Mucosa of stomach (tissue), 1 donor: ENCODE data around the gene EVPLL.
"Not testable (repeated sequence)": the region's sequence is repeated elsewhere in the genome, so short reads cannot be mapped to it uniquely, and the experiment has no call there.

Source experiments
- H3K27me3 ChIP-seq: one replicate; pipeline ENCODE4 v1.7.0; 2013; ENCODE audit warnings: mild to moderate bottlenecking, low read length; ENCODE audit not compliant: control insufficient read depth, insufficient read depth
- H3K36me3 ChIP-seq: one replicate; pipeline ENCODE4 v1.7.0; 2013; ENCODE audit warnings: low read length; ENCODE audit not compliant: control insufficient read depth, insufficient read depth
- H3K4me1 ChIP-seq: one replicate; pipeline ENCODE4 v1.7.0; 2013; ENCODE audit warnings: mild to moderate bottlenecking, low read length; ENCODE audit not compliant: control insufficient read depth, insufficient read depth
- H3K4me3 ChIP-seq: one replicate; pipeline ENCODE4 v1.7.0; 2013; ENCODE audit warnings: low read length
- H3K9ac ChIP-seq: one replicate; pipeline ENCODE4 v1.7.0; 2013; ENCODE audit warnings: mild to moderate bottlenecking, low read length, moderate library complexity
- H3K9me3 ChIP-seq: one replicate; pipeline ENCODE4 v1.7.0; 2013; ENCODE audit warnings: mild to moderate bottlenecking, low read length, moderate library complexity; ENCODE audit not compliant: control insufficient read depth
- donor health status: Pancreatic carcinoma.

The EVPLL gene

GRCh38 chr17:18381158-18381952 is 3.8 kb downstream of the EVPLL start:
- Histone ChIP-seq H3K4me1 (peaks cover 34% of the 10 kb centered on the region), H3K4me3 (no peak overlapping the region), H3K9ac (no peak overlapping the region), H3K36me3 (no peaks in the 10 kb centered on the region), H3K9me3 (no peaks in the 10 kb centered on the region), H3K27me3 (peaks cover 8% of the 10 kb centered on the region)

GRCh38 chr17:18381953-18382245 is 4.3 kb downstream of the EVPLL start:
- peaks cover 33% of the 10 kb centered on the region for H3K4me1 ChIP-seq
- no peaks in the 10 kb centered on the region for H3K9me3 ChIP-seq
- H3K36me3 ChIP-seq = no peaks in the 10 kb centered on the region
- no peak overlapping the region for H3K9ac ChIP-seq
- no peak overlapping the region for H3K4me3 ChIP-seq
- peaks cover 8% of the 10 kb centered on the region for H3K27me3 ChIP-seq

GRCh38 chr17:18382441-18383078 is 5.0 kb downstream of the EVPLL start:
- Histone ChIP-seq H3K9me3 (no peaks in the 10 kb centered on the region), H3K4me1 (peaks cover 27% of the 10 kb centered on the region), H3K27me3 (peaks cover 8% of the 10 kb centered on the region), H3K9ac (no peak overlapping the region), H3K4me3 (no peak overlapping the region), H3K36me3 (no peaks in the 10 kb centered on the region)

GRCh38 chr17:18383079-18383481 is 5.5 kb downstream of the EVPLL start:
- not testable (repeated sequence) for H3K9ac ChIP-seq, H3K4me3 ChIP-seq, H3K9me3 ChIP-seq, H3K36me3 ChIP-seq, H3K27me3 ChIP-seq
- H3K4me1 ChIP-seq = peaks cover 22% of the 10 kb centered on the region

- not testable (repeated sequence) for H3K36me3 ChIP-seq, H3K4me3 ChIP-seq, H3K27me3 ChIP-seq, H3K9ac ChIP-seq, H3K9me3 ChIP-seq
- peaks cover 14% of the 10 kb centered on the region for H3K4me1 ChIP-seq
These were observed 6.7 kb downstream of the EVPLL start for GRCh38 chr17:18384271-18384670.

GRCh38 chr17:18387583-18387982 is 10.0 kb downstream of the EVPLL start:
- H3K9me3 ChIP-seq, H3K27me3 ChIP-seq, H3K4me3 ChIP-seq, H3K4me1 ChIP-seq, H3K9ac ChIP-seq, H3K36me3 ChIP-seq: not testable (repeated sequence)

- H3K9me3 ChIP-seq, H3K4me1 ChIP-seq, H3K27me3 ChIP-seq, H3K9ac ChIP-seq, H3K4me3 ChIP-seq, H3K36me3 ChIP-seq: not testable (repeated sequence)
These were observed 10.7 kb downstream of the EVPLL start for GRCh38 chr17:18388266-18388665.

GRCh38 chr17:18388728-18389127 is 11.2 kb downstream of the EVPLL start:
- H3K27me3 ChIP-seq, H3K36me3 ChIP-seq, H3K4me1 ChIP-seq, H3K9me3 ChIP-seq, H3K4me3 ChIP-seq, H3K9ac ChIP-seq: not testable (repeated sequence)

GRCh38 chr17:18401872-18402590 is 24.5 kb downstream of the EVPLL start:
- H3K4me1 ChIP-seq, H3K36me3 ChIP-seq, H3K27me3 ChIP-seq, H3K4me3 ChIP-seq, H3K9ac ChIP-seq, H3K9me3 ChIP-seq: not testable (repeated sequence)

- not testable (repeated sequence) for H3K4me3 ChIP-seq, H3K9me3 ChIP-seq, H3K4me1 ChIP-seq, H3K36me3 ChIP-seq, H3K9ac ChIP-seq, H3K27me3 ChIP-seq
These were observed 25.6 kb downstream of the EVPLL start for GRCh38 chr17:18403166-18403565.

GRCh38 chr17:18403604-18404003 is 26.0 kb downstream of the EVPLL start:
- not testable (repeated sequence) for H3K4me1 ChIP-seq, H3K9me3 ChIP-seq, H3K4me3 ChIP-seq, H3K27me3 ChIP-seq, H3K36me3 ChIP-seq, H3K9ac ChIP-seq

- H3K9ac ChIP-seq, H3K4me3 ChIP-seq, H3K36me3 ChIP-seq, H3K4me1 ChIP-seq, H3K9me3 ChIP-seq, H3K27me3 ChIP-seq: not testable (repeated sequence)
These were observed 31.3 kb downstream of the EVPLL start for GRCh38 chr17:18408906-18409305.
